H9 (cell line): ENCODE measurements around the gene RAP1B. TPM values are rescaled to one million over a fixed set of nuclear protein-coding genes. Genes with fewer than 3 reads are reported as not detected.

Experiments
- DNase-seq: peaks from one replicate; pipeline ENCODE4 v3.0.0-alpha.2; 2017
- H2AFZ ChIP-seq: one replicate; pipeline ENCODE4 v1.6.1; 2013; ENCODE audit warnings: mild to moderate bottlenecking, low read length, control low read depth, moderate library complexity
- H2AK5ac ChIP-seq: 2 replicates; pipeline ENCODE4 v1.6.1; 2013; ENCODE audit warnings: low read length, control low read depth, mixed read lengths; ENCODE audit not compliant: insufficient read length
- H2BK120ac ChIP-seq: one replicate; pipeline ENCODE4 v1.6.1; 2013; ENCODE audit warnings: low read depth, mild to moderate bottlenecking, low read length, control low read depth, inconsistent platforms; ENCODE audit not compliant: poor library complexity, severe bottlenecking
- H2BK12ac ChIP-seq: 2 replicates; pipeline ENCODE4 v1.6.1; 2013; ENCODE audit warnings: low read length, control low read depth, mixed read lengths, low read depth; ENCODE audit not compliant: insufficient read length
- H2BK15ac ChIP-seq: 2 replicates; pipeline ENCODE4 v1.6.1; 2013; ENCODE audit warnings: low read depth, low read length, control low read depth
- H2BK20ac ChIP-seq: one replicate; pipeline ENCODE4 v1.6.1; 2013; ENCODE audit warnings: low read depth, mild to moderate bottlenecking, low read length, control low read depth, inconsistent platforms; ENCODE audit not compliant: poor library complexity, severe bottlenecking
- H2BK5ac ChIP-seq: 2 replicates; pipeline ENCODE4 v1.6.1; 2013; ENCODE audit warnings: low read length, control low read depth, mixed read lengths; ENCODE audit not compliant: insufficient read length
- H3K14ac ChIP-seq: 2 replicates; pipeline ENCODE4 v1.6.1; 2013; ENCODE audit warnings: low read length, control low read depth; ENCODE audit not compliant: insufficient read depth
- H3K18ac ChIP-seq: 2 replicates; pipeline ENCODE4 v1.6.1; 2013; ENCODE audit warnings: low read depth, mild to moderate bottlenecking, mixed read lengths, low read length, control low read depth; ENCODE audit not compliant: insufficient read length
- H3K23ac ChIP-seq: 2 replicates; pipeline ENCODE4 v1.6.1; 2013; ENCODE audit warnings: low read length, control low read depth, mixed read lengths, low read depth; ENCODE audit not compliant: insufficient read length
- H3K23me2 ChIP-seq: 2 replicates; pipeline ENCODE4 v1.6.1; 2013; ENCODE audit warnings: low read depth, mild to moderate bottlenecking, mixed read lengths, low read length, control low read depth; ENCODE audit not compliant: insufficient read length, poor library complexity, severe bottlenecking
- H3K27ac ChIP-seq: 2 replicates; pipeline ENCODE4 v1.5.1; 2013; ENCODE audit warnings: low read length, control low read depth, mixed read lengths, low read depth; ENCODE audit not compliant: insufficient read length
- H3K27me3 ChIP-seq: 2 replicates; pipeline ENCODE4 v1.6.1; 2013; ENCODE audit warnings: low read length, control low read depth, inconsistent platforms; ENCODE audit not compliant: insufficient read depth
- H3K4ac ChIP-seq: 2 replicates; pipeline ENCODE4 v1.6.1; 2013; ENCODE audit warnings: low read depth, mild to moderate bottlenecking, control low read depth, inconsistent platforms, low read length, moderate library complexity
- H3K4me1 ChIP-seq: 2 replicates; pipeline ENCODE4 v1.6.1; 2013; ENCODE audit warnings: low read length, control low read depth, inconsistent platforms; ENCODE audit not compliant: insufficient read depth
- H3K4me2 ChIP-seq: 2 replicates; pipeline ENCODE4 v1.6.1; 2013; ENCODE audit warnings: low read length, control low read depth, mixed read lengths; ENCODE audit not compliant: insufficient read length, insufficient read depth
- H3K56ac ChIP-seq: 2 replicates; pipeline ENCODE4 v1.6.1; 2013; ENCODE audit warnings: low read depth, mild to moderate bottlenecking, mixed read lengths, low read length, control low read depth; ENCODE audit not compliant: insufficient read length
- H3K79me1 ChIP-seq: 2 replicates; pipeline ENCODE4 v1.6.1; 2013; ENCODE audit warnings: low read depth, mild to moderate bottlenecking, moderate library complexity, low read length, control low read depth, inconsistent platforms; ENCODE audit not compliant: insufficient read depth, poor library complexity, severe bottlenecking
- H3K79me2 ChIP-seq: 2 replicates; pipeline ENCODE4 v1.6.1; 2013; ENCODE audit warnings: low read length, control low read depth, inconsistent platforms; ENCODE audit not compliant: insufficient read depth
- H3K9ac ChIP-seq: 2 replicates; pipeline ENCODE4 v1.6.1; 2013; ENCODE audit warnings: low read length, control low read depth, mixed read lengths; ENCODE audit not compliant: insufficient read length; ENCODE audit errors: extremely low read depth
- H3K9me3 ChIP-seq: one replicate; pipeline ENCODE4 v1.6.1; 2013; ENCODE audit warnings: low read depth, low read length, inconsistent platforms; ENCODE audit not compliant: control insufficient read depth
- H3T11ph ChIP-seq: one replicate; pipeline ENCODE4 v1.6.1; 2013; ENCODE audit warnings: mild to moderate bottlenecking, low read length, control low read depth, inconsistent platforms
- H4K20me1 ChIP-seq: one replicate; pipeline ENCODE4 v1.6.1; 2013; ENCODE audit not compliant: control insufficient read depth, insufficient read length, insufficient read depth
- H4K5ac ChIP-seq: 2 replicates; pipeline ENCODE4 v1.6.1; 2013; ENCODE audit warnings: low read depth, mild to moderate bottlenecking, mixed read lengths, low read length, control low read depth; ENCODE audit not compliant: insufficient read length
- H4K8ac ChIP-seq: replicated peaks from 2 replicates; pipeline ENCODE4 v1.6.1; 2013; ENCODE audit warnings: low read length, control low read depth, mixed read lengths, low read depth; ENCODE audit not compliant: insufficient read length
- H4K91ac ChIP-seq: 2 replicates; pipeline ENCODE4 v1.6.1; 2013; ENCODE audit warnings: low read depth, mild to moderate bottlenecking, moderate library complexity, mixed read lengths, low read length, control low read depth; ENCODE audit not compliant: insufficient read length
- H3K27ac Mint-ChIP-seq, 3 experiments: 2 replicates in 2 of 3; 3 replicates in 1 of 3; pipeline ENCODE4 v1.8.0; 2020 to 2021; ENCODE audit warnings: mixed read lengths in 3 of 3, mild to moderate bottlenecking in 1 of 3, moderate library complexity in 1 of 3
- H3K27me3 Mint-ChIP-seq: 2 replicates; pipeline ENCODE4 v1.8.0; 2021; ENCODE audit warnings: low read depth, mild to moderate bottlenecking, moderate library complexity, mixed read lengths
- H3K36me3 Mint-ChIP-seq, 3 experiments: 2 replicates in 2 of 3; 3 replicates in 1 of 3; pipeline ENCODE4 v1.8.0; 2020 to 2021; ENCODE audit warnings: low read depth in 3 of 3, mixed read lengths in 3 of 3; ENCODE audit not compliant: insufficient read depth in 1 of 3
- H3K4me1 Mint-ChIP-seq, 2 experiments: 2 replicates each; pipeline ENCODE4 v1.8.0; 2020; ENCODE audit warnings: mixed read lengths in 2 of 2
- H3K4me3 Mint-ChIP-seq, 2 experiments: 2 replicates in 1 of 2; 3 replicates in 1 of 2; pipeline ENCODE4 v1.8.0; 2020 to 2021; ENCODE audit warnings: mild to moderate bottlenecking in 2 of 2, mixed read lengths in 2 of 2, moderate library complexity in 1 of 2
- H3K9me3 Mint-ChIP-seq, 2 experiments: 2 replicates in 1 of 2; 3 replicates in 1 of 2; pipeline ENCODE4 v1.8.0; 2020; ENCODE audit warnings: mild to moderate bottlenecking in 2 of 2, mixed read lengths in 2 of 2, moderate library complexity in 1 of 2
- CTCF ChIP-seq: fragments of 200-600 bp; sonication (generic); conservative IDR thresholded peaks from 3 replicates; pipeline ENCODE4 v1.8.0; 2021; ENCODE audit warnings: antibody characterized with exemption, mild to moderate bottlenecking
- WGBS: extraction: QIAGEN DNeasy Blood & Tissue Kit; methylation state at CpG from one replicate; pipeline ENCODE4 v1.1.7; 2013; ENCODE audit warnings: missing lambda C conversion rate, low lambda C conversion rate, mixed read lengths; ENCODE audit not compliant: insufficient read length; ENCODE audit errors: extremely low coverage; 5-methylcytosine and 5-hydroxymethylcytosine counted together
- total RNA-seq: library from RNA; stranded (reverse); gene quantifications from 2 replicates; pipeline ENCODE4 v1.2.1, GENCODE V29; 2021

The RAP1B gene
- total RNA-seq, 1 experiment from 2014 or later, result 97.7 TPM

- Histone ChIP-seq H4K20me1 (no peaks in the 10 kb centered on the region), H3K4me1 (no peaks in the 10 kb centered on the region; the same call in 1 of the 2 replicates), H3K9me3 (no peaks in the 10 kb centered on the region), H4K91ac (no peak overlapping the region), H3K79me1 (no peaks in the 10 kb centered on the region), H2AFZ (no peak overlapping the region), H3K27me3 (no peaks in the 10 kb centered on the region), H3K4ac (no peak overlapping the region), H3K14ac (no peak overlapping the region), H2BK5ac (no peak overlapping the region), H3K56ac (no peak overlapping the region), H2AK5ac (no peak overlapping the region), H3K4me2 (no peak overlapping the region), H3T11ph (no peak overlapping the region), H4K5ac (no peak overlapping the region), H3K23me2 (no peaks in the 10 kb centered on the region), H3K79me2 (no peaks in the 10 kb centered on the region), H3K9ac (no peak overlapping the region), H2BK15ac (no peak overlapping the region), H3K23ac (no peak overlapping the region), H4K8ac (no peak overlapping the region), H2BK12ac (no peak overlapping the region), H3K18ac (no peak overlapping the region), H2BK20ac (no peak overlapping the region), H3K27ac (no peak overlapping the region), H2BK120ac (no peak overlapping the region)
- Mint-ChIP-seq H3K27ac (peak overlapping the region in 1 of 3 experiments; percentile 26; a peak in 2 of 7 replicates), H3K4me3 (no peak overlapping the region), H3K9me3 (no peaks in the 10 kb centered on the region), H3K36me3 (peaks cover 0 to 6% (median 3%) of the 10 kb centered on the region in 3 experiments; a peak in 2 of 7 replicates), H3K27me3 (no peaks in the 10 kb centered on the region), H3K4me1 (peaks cover 6 to 13% of the 10 kb centered on the region in 2 experiments; a peak in 3 of 4 replicates)
- no peak for DNase-seq
- WGBS, result no CpG with 5 or more reads among the region's 3 CpGs
- TF ChIP-seq CTCF, result no peak
These were observed 54.4 kb downstream of the RAP1B start for GRCh38 chr12:68665016-68665569.
